Measurements from ENCODE around the gene CHEK1.
"Not testable (repeated sequence)": the region's sequence is repeated elsewhere in the genome, so short reads cannot be mapped to it uniquely, and the experiment has no call there.

CHEK1 gene

DNA sequence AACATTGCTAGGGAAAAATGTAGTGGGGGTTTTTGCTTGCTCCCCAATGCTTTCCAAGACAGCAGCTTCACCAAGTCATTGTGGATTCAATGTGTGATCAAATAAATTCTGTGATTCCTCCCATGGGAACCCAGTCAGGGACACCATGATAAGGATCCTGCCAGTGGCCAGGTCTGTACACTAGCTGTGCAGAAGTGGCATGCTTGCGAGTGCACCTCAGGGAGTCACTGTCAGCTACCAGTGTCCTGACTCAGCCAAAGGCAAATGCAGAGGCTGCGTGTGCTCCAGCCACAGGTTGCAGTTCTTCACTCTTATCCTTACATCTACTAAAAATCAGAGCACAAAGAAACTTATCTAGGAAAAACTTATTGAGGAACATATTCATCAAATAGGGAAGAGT, 65.0 kb downstream of the CHEK1 start:
- DNase-seq (ENCODE audit: low spot score) (no peak), FAIRE-seq (no peak)

DNA sequence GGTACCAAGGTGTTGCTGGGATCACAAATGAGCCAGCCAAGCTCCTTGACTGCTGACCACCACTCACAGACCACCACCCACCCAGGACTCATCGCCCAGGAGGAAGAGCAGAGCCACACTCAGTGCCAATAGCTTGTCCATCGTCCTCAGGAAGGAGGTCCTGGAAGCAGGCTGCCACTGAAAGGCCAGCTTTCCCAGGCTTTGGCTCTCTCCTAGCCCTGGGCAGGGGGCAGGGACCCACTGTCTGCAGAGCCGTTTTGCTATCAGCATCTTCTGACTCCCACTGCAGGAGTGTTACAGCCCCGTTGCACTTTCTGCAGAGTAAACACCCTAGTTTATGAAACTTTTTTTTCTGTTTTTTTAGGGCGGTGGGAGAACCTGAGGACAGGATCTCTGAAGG, 67.9 kb downstream of the CHEK1 start:
- FAIRE-seq = no peak
- DNase-seq (ENCODE audit: low spot score) = no peak

DNA sequence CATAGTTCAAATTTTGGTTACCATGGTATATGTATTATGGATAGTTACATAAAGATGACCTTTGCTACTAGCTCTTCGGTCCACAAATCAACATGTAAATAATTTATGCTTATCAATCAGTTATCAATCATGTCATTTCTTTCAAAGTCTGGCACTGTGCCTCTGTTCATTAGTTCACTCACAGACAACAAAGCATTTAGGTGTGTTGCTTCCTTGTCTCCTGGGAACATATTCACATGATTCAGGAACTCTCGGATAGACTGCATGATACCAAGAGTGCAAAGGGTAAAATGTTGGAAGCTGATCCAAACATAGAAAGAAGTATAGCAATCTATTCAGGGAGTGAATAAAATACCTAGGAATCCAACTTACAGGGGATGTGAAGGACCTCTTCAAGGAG, 70.0 kb downstream of the CHEK1 start:
- FAIRE-seq (no peak), DNase-seq (ENCODE audit: low spot score) (no peak)

DNA sequence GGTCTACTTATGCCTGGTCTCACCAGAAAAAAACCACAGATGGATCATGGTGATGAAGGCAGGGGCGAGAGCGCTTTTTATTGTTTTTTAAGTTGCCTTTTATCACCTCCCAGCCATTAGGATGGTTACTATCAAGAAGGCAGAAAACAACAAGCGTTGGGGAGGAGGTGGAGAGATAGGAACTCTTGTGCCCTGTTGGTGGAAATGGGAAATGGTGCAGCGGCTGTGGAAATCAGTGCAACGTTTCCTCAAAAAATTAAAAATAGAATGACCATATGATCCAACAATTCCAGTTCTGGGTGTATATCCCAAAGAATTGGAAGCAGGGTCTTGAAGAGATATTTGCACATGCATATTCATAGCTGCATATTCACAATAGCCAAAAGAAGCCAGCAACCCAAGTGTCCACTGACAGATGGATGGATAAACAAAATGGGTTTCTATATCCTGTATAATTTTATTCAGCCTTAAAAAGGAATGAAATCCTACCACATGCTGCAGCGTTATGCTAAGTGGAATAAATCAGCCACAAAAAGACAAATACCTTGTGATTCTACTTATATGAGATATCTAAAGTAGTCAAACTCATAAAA, 76.2 kb downstream of the CHEK1 start:
- DNase-seq (ENCODE audit: low spot score) (no peak), FAIRE-seq (no peak)

DNA sequence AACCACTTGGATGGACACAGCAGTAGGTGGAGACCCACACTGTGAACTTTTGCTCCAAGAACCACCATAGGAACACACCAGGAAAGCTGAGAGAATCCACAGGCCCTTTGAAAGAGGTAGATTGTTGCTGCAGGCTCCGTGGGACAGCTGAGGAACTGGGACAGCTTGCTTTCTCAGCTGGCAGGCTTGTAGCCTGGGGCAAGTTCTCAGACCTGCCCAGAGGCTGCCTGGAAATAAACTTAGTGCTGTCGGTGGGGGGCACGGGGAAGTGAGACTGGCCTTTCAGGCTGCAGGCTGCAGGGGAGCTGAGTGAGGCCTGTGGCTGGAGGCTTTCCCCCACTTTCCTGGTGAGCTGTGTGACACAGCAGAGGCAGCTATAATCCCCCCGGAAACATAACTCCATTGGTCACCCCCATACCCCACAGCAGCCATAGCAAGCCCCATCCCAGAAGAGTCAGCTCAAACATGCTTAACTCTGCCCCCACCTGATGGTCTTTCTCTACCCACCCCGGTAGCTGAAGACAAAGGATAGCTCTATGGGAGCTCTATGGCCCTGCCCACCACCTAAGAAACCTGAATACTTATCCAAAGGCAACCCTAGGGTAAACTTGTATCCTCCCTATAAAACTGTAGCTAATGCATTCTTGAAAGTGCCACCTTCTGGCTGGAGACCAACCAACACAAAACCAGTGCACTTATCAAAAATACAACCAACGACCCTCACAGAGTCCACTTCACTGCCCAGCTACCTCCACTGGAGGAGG, 77.1 kb downstream of the CHEK1 start:
- FAIRE-seq (no peak), DNase-seq (ENCODE audit: low spot score) (no peak)

DNA sequence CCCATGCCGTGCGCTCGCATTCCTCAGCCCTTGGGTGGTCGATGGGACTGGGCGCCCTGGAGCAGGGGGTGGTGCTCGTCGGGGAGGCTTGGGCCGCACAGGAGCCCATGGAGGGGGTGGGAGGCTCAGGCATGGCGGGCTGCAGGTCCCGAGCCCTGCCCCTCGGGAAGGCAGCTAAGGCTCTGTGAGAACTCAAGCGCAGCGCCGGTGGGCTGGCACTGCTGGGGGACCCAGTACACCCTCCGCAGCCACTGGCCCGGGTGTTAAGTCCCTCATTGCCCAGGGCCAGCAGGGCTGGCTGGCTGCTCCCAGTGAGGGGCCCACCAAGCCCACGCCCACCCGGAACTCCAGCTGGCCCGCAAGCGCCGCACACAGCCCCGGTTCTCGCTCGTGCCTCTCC, 79.7 kb downstream of the CHEK1 start:
- not testable (repeated sequence) for DNase-seq (ENCODE audit: low spot score); FAIRE-seq

DNA sequence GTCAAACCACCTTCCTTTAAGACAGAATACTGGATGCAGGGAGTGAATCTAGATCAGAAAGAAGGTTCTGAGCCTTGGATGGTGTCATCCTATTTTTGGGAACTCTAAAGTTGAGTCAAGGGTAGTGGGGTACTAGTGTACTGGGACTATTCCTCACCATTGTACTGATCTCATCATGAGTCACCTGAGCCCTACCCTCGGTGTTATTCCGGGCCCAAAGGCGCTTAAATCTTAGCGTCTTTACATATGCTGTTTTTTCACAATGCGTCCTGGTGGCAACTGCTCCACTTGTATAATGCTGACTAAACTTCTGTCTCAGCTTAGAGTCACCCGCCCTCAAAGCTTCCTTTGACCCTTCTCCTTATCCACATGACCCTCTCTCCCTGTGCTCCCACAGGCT, 95.8 kb downstream of the CHEK1 start:
- FAIRE-seq = no peak

DNA sequence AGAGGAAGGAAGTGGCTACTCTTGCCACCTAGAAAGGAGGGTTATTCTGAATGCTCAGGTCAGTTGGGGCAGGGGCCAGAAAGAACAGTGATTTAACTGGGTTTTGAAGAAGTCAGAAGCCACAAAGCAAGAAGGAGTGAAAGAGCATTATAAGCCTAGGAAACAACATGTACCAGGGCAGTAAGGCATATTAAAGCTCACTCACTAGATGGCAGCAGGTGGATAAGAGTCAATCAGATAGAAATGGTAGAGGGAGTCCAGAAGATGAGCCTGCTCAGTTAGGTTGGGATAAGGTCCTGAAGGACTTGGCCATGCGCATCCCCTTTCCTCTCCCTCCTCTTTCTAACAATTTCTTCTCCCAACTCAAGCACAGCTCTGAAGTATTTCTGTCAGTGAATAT, 99.2 kb downstream of the CHEK1 start:
- no peak for DNase-seq (ENCODE audit: low spot score)
- FAIRE-seq = no peak

More for the DNA sequence above, 95.8 kb downstream of the CHEK1 start:
- no peak for DNase-seq (ENCODE audit: low spot score)
